Kidney glomerular epithelial cell (primary cell): ENCODE data around the gene RSL1D1.
A peak's percentile ranks its signal among the peaks of the same experiment; 100 is the strongest.

Source experiments
- DNase-seq: peaks from one replicate; lab custom pipeline; 2025; lab: John Stamatoyannopoulos, UW

RSL1D1 gene

DNA sequence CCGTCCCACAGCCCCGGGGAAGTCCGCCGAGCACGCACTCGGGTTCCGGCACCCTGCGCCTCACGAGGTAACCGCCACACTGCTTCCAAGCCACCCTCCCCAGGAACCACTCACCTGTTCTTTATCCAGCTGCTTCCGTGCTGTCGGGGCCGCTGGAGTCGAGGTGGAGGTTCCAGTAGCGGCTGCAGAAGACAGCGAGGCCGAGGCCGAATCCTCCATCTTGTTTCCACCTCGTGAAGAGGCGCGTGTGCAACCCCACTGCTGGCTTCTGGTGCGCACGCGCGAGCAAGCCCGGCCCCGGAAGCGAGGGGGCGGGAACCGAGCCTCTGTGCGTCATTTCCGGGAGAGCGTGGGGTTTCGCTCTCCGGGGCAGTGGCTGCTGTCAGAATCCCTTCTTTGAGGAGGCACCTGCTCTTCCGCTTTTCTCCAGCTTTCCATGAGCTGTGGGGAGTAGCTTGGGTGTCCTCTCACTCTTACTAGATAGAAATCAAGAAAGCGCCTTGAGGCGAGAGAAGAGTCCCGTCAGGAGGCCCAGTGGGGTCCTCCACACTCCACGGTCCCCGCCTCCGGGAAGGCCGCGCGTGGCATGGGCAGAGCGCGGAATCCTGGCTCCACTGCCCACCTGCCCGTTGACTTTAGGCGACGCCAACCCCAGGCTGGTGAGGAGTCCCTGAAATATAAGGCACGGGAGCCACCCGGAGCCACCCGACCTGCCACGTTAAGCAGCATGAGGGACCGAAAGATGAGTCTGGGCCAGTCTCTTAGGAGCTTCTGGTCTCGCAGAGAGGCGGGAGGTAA, at the start of gene RSL1D1:
TSS of gene RSL1D1 (minus strand) at position 249 of the 798 bp plus-strand sequence. CDS start at position 219, 30 bp downstream.
- peak; percentile 83 for DNase-seq

DNA sequence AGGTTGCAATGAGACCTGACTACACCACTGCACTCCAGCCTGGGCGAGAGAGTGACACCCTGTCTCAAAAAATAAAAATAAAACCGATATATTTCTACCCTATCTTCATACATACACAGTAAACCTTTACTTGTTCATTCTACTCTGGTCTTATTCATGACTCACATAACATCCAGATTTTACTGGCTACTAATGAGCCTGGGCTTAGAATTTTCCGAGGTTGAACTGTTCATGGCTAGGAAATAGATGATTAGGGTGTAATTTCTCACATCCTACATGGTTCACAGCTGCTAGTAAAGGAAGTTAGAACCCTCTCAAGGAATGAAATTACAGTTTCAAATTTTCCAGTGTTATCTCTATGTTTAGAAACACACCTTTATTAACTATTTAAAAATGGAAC, 49.7 kb upstream of the RSL1D1 start:
- no peak for DNase-seq

DNA sequence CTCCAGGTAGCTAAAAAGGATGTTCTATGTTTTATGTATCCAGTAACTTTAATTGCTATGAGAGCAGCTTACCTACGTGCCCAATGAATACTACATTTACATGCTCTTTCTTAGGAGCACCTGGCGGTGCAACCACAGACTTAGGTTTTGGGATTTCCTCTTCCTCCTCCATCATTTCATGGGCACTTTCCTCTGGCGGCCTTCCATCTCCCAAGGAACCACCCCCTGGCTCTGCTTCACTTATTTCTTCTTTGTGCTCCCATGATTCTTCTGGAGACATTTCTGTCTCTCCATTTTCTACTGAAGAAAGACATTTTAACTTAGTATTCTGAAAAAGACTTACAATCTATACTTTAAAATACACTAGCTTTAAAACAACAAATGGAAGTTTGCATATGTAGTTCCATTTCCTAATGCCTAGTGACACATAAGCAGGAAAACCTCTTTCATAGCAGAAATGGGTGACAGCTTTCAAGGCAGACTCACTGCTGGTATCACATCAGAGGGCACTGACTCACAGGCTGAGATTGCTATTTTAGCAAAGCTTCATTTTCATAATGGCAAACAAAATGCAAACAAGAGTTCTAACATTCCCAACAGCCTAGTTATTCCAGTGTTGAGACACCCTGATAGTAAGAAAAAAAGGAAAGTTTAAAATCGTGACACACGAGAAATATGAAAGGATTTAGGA, 45.3 kb upstream of the RSL1D1 start:
- DNase-seq = peak; percentile 68

DNA sequence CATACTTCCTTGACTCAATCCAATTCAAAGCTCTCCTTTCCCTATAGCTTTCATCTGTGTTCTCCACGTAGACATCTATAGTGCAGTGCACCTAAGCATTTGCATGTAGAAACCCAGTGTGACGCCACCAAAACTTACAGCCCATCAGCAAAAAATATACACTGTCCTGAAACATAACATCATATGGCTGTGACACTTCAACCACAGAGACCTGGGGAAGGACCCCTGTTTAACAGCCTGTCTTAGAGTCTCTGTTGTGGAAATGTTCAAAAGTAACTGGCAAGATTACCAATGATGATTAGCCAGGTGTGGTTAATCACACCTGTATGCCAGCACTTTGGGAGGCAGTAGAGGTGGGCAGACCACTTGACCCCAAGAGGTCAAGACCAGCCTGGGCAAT, 42.2 kb upstream of the RSL1D1 start:
- DNase-seq = no peak

DNA sequence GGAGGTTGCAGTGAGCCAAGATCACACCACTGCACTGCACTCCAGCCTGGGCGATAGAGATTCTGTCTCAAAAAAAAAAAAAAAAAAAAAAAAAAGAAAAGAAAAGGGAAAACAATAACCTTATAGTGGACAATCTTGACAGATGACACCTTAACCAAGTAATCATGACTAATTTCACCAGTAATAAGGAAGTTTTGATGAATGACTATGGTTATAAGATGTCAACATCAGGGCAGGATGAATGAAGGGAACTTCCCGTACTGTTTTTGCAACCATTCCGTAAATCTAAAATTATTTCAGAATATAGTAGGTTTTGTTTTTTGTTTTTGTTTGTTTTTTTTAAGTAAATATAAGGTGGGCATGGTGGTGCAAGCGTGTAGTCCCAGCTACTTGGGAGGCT, 41.4 kb upstream of the RSL1D1 start:
- no peak for DNase-seq

DNA sequence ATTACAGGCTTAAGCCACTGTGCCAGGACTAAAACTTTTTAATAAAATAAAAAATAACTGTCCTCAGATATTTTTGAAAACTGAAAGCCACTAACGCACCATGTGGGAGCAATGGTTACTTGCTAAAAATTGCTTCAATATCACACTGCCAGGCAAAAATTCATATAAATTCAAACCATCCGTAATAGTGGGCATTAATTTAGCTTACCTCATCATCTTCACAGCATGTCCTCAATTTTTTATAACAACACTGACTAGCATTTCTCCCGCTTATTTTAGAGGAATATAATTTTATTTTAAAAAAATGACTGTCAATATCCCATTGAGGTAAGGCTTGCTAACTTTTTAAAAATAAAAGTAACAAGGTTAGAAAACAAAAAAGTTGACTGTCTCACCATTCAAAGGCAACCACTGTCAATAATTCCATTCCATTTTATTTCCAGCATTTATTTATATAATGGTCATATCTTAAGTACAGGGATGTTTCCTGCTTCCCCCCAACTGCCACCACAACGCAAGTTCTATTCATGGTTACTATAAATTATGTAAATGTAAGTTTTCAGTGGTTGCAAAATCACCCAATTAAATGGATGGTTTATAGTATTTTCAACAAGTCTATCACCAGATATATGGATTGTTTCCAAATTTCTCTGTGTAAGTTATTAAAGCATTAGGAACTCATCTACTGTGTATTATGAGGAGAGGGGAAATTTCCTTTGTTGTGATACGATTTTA, 39.1 kb upstream of the RSL1D1 start:
- DNase-seq = no peak

DNA sequence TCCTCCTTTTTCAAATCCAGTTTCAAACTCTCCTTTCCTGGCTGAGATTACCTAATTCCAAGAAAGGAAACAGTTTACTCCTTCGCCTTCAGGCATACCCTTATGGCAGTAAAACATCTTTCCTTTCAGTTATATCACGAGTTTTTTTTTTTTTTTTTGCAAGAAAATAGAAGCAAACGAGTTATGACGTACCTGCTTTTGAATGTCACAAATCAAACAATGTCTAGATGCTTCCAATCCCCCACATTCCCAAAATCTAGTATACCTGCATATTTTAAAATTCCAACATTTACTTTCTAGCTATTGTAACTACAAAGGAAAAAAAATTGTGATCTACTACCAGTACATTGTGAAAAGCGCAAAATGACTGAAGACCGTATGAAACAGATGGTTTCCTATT, 35.5 kb upstream of the RSL1D1 start:
- no peak for DNase-seq

DNA sequence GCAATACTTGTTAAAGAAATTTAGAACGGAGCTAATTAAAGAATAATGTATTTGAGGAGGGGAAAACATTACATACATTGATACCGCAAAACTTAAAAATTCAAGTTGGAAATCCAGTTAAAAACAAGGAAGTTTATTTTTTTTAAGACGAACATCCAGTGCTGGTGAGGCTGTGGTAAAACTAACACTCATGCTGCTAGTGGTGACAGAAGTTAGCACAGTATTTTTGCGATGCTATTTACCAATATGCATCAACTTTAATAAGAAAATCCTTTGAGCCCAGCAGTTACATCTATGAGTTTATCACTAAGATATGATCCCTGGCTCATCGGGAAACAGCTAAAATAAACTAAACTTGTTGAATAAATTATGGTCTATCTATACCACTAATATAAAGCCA, 32.7 kb upstream of the RSL1D1 start:
- no peak for DNase-seq

DNA sequence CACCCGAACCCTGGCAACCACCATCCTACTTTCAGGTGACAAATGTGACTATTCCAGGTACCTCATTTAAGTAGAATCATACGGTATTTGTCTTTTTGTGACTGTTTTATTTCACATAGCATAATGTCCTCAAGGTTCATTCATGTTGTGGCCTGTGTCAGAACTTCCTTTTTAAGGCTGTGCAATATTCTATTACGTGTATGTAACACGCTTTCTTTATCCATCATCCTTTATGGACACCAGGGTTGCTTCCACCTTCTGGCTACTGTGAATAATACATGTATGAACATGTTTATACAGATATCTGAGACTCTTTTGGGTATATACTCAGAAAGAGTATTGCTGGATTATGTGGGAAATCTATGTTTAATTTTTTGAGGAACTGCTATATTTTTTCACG, 28.7 kb upstream of the RSL1D1 start:
- DNase-seq = no peak

DNA sequence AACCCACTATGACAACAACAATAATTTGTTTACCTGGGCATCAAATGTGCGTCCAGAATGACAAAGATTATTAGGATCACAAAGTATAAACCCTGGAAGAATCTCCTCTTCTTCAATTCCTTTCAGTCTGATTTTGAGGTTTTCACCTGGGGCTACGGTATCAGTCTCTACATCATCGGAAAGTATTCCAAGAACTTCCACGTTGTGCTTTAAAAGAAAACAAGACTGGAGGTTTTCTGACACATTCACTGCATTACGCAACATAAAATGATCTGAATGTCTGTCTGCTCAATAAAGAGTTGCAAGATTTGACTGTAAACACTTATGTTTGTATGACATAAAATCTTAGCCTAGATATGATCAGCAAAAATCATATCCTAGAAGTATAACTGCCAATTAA, 26.0 kb upstream of the RSL1D1 start:
- no peak for DNase-seq

DNA sequence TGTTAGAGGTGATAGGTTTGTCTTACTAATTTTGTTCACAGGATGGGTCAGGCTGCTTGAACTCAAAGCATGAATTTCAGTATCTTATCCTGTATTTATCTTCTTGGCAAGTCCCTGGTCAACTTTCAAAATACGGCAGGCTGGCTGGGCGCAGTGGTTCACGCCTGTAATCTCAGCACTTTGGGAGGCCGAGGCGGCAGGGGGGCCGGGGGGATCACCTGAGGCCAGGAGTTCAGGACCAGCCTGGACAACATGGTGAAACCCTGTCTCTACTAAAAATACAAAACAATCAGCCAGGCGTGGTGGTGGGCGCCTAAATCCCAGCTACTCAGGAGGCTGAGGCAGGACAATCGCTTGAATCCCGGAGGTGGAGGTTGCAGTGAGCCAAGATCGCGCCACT, 25.0 kb upstream of the RSL1D1 start:
- no peak for DNase-seq

DNA sequence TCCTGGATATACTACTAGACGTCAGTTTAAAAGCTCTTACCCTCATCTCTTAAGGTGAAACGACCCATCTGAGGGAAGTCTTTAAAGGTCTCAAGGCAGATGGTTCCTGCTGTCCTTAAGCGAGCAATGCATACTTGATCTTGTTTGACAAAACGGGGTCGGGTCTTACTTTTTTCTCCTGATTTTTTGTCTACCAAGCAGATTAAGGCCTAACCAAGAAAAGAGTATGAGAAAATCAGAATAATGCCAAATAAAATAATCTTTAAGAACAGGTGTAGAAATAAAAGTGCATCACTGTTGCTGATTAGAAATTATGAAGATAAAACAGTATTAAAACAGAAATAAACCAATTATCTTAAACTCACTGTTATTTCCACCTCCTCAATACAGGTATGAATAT, 24.4 kb upstream of the RSL1D1 start:
- no peak for DNase-seq

DNA sequence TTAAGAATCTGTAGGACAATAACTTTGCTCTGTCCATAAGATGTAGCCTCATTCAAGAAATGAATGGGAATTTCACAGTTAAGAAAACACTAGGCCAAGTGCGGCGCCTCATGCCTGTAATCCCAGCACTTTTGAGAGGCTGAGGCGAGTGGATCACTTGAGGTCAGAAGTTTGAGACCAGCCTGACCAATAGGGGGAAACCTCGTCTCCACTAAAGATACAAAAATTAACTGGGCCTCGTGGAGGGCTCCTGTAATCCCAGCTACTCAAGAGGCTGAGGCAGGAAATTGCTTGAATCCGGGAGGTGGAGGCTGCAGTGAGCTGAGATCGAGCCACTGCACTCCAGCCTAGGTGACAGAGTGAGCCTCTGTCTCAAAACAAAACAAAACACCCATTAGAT, 19.9 kb upstream of the RSL1D1 start:
- DNase-seq = no peak

DNA sequence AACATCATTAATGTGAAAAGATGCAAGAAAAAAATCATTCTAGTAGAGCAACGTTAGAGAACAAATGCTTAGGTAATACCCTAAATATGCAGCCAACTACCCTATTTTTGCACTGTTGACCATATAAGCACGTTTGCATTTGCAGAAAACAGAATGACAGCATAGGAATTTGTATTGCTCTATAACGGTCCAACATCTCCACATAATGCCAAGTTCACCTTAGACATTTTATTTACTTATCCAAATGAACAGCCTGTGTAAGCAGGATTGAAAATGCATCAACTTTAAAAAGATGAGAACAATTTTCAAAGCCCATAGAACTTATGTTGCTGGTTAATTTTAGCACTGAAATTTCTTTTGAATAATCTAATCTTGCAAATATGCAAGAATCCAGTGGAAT, 19.1 kb upstream of the RSL1D1 start:
- DNase-seq = no peak

DNA sequence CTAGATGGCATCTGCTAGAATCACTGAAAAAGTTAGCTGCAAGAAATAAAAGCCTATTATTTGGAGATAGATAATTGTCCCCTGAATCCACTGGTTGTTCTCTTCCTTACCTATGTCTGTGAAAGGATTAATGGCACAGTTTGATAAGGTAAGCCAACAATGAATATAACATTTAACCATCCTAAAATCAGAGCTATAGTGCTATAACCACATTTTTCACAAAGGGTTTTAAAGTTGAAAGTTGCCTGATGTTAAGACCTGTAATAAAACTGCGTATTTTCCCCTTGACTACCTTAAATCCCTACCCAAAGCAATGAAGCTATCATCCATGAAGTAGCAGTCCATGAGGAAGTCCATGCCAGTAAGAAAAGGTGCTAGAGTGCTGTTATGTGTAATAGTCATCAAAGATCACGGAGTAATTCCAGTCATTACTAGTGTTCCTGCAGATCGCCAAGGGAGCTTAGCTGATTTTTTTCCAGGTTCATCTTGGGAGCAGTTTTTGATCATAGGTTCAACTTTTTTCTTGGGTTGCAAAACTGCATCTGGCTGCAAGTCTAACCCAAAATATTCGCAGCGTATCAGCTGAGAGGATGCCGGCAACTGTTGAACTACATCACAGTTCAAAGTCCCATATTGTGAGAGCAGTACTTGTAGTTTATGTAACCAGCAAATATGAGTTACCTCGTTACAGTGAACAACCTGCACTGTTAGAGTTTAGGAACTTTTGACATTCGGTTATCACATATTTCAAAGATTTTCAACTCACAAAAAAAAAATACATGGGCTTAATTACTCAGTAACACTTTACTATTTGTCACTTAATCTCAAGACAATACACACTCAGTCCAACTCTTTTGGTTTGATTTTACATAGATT, 18.2 kb upstream of the RSL1D1 start:
- no peak for DNase-seq

DNA sequence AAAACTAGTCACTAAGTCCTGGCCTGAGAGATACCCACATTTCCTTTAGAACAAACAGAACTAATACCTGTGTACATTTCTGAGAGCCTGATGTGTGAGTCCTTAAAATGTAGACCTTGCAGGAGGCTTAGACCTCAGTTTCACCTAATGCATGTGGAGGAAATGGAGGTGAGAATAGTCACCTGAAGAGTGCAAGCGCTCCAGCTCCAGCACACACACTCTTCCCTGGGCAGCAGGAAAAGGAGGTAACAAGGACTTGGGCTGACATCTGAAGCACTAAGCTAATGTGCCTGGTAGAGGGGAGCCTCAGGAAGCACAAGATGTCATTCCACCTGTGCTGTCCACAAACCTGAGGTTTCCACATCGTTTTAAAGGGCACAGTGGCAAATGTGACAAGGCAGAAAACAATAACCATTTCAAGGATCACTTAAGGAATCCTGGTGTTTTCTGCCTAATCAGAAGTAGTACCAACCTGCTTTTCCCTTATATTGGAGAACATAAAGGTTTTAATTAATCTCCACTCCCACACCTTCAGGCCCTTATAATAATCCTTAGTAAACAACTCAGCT, 17.2 kb upstream of the RSL1D1 start:
- no peak for DNase-seq

DNA sequence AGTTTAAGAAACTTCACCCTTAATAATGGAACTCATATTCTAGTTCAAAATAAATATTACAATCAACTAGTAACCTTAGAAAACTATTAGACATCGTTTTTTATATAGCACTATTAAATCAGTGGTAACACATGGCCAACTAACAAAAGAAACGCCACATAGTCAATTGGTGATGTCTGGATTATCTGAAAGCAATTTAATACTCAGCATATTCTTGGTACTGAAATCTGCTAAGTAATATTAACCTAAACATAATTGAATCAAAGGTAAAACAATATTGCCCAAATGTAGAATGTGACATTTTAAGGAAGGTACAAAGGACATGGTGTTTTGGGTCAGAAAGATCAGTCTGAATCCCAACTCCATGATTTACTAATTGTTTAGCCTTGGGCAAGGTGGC, 11.1 kb upstream of the RSL1D1 start:
- DNase-seq = no peak

DNA sequence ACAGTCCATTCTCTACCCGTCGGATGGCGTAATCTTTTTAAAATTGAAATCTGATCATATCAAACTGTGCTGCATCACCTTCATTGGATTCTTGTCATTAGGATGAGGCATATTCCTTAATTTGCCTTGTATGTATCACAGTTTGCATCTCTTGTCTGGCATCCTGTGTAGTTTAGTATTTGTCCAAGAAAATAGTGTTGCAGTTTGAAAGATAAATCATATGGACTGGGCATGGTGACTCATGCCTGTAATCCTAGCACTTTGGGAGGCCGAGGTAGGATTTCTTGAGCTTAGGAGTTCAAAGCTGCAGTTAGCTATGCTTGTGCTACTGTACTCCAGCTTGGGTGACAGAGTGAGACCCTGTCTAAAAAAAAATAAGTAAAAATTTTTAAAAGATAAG, 5.8 kb upstream of the RSL1D1 start:
- no peak for DNase-seq

DNA sequence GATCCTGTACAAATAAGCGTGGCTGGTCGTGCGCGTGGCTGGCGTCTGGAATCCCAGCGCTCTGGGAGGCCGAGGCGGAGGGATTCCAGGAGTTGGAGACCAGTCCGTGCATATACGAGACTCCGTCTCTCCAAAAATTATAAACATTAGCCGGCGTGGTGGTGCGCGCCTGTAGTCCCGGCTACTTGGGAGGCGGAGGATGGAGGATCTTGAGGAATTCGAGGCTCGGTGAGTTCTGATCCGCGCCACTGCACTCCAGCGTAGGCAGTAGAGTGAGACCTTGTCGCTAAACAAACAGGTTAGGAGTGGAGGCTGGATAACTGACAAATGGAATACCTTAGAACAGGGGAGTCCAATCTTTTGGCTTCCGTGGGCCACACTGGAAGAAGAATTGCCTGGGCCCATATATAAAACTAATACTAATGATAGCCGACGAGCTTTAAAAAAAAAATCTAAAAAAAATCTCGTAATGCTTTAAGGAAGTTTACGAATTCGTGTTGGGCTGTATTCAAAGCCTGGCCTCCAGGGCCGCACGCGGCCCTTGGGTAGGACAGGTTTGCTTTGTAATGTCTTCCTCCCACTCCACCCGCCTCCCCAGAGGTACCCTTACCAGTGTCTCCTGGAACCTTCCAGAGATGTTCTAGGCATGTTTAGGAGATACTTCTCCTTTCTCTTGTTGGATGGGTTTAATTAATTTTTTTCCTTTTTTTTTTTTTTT, 909 bp upstream of the RSL1D1 start:
- DNase-seq = no peak

DNA sequence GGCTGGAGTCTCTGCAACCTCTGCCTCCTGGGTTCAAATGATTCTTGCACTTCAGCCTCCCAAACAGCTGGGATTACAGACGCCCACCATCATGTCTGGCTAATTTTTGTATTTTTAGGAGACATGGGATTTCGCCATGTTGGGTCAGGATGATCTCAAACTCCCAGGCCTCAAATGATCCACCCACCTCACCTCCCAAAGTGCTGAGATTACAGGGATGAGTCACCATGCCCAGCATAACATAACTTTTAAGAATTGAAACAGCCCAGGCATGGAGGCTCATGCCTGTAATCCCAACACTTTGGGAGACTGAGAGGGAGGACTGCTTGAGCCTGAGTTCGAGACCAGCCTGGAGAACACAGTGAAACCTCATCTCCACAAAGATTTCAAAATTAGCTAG, 2.5 kb downstream of the RSL1D1 start:
- no peak for DNase-seq

DNA sequence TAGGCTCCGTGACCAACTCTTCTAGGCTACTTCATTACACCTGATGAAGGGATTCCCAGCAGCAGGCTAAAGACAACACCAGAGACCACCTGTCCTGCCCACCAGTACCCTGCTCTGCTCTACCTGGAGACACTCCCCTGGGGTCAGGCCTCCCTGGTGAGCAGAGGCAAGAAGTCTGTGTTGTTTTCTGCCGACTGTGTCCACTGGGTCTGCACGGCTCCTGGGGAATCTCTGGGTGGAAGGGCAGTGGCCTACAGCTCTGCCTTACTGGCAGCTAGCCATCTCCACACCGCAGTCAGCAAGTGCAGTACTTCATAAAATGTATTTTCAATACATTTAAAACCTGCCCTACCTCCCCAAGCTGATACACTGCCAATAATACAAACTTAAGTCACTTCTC, 6.8 kb downstream of the RSL1D1 start:
- no peak for DNase-seq
